Spleen (tissue), 7 donors: ENCODE results near the gene EIF4B.

ENCODE experiments used
- CTCF ChIP-seq, 11 experiments: fragments of 200-600 bp in 7 of 11; fragments of 450-650 bp in 4 of 11; sonication (generic) in 4 of 11; IDR thresholded peaks in 8 of 11; conservative IDR thresholded peaks in 3 of 11; 1 replicate in 7 of 11; 2 replicates in 4 of 11; pipeline versions ENCODE4 v1.4.0 to v1.8.0; 2016 to 2021; ENCODE audit warnings: antibody characterized with exemption in 11 of 11, inconsistent platforms in 4 of 11, mild to moderate bottlenecking in 1 of 11
- POLR2A ChIP-seq, 3 donors: fragments of 450-650 bp; IDR thresholded peaks; one replicate each; pipeline ENCODE4 v1.5.1; 2017; ENCODE audit warnings: antibody characterized with exemption in 3 of 3, mild to moderate bottlenecking in 1 of 3
- POLR2AphosphoS5 ChIP-seq, 3 donors: sonication (generic); formaldehyde crosslinking; IDR thresholded peaks; one replicate each; pipeline ENCODE4 v1.5.1; 2017; ENCODE audit warnings: antibody characterized with exemption in 3 of 3
- donor health status: DM: no; HTN: no; CAD: no; lungs with moderate emphysema.
- donor health status: DM: no; HTN: no; CAD: no.
- donor health status: DM: no; HTN: no; CAD: no.

GRCh38 chr12:53054112-53054878, 48.0 kb downstream of the EIF4B start:
- no peak for TF ChIP-seq POLR2A (IDR thresholded peaks at IDR 0.05)
- TF ChIP-seq CTCF (IDR thresholded peaks at IDR 0.05 in 8 of 11, conservative IDR thresholded peaks at IDR 0.05 in 3 of 11): peak in 4 of 11 experiments; percentile 9 to 46 (median 32)
- peak; percentile 74 to 91 (median 85) for TF ChIP-seq POLR2AphosphoS5 (IDR thresholded peaks at IDR 0.05)
